Fibroblast of villous mesenchyme (primary cell): ENCODE measurements around the gene XDH. TPM values are rescaled to one million over a fixed set of nuclear protein-coding genes. Genes with fewer than 3 reads are reported as not detected.

Source experiments
- DNase-seq: peaks from one replicate; pipeline ENCODE4 v3.0.0-alpha.2; 2010; ENCODE audit warnings: low read depth
- H3K4me3 ChIP-seq: 2 replicates; pipeline ENCODE4 v1.5.1; 2011; ENCODE audit warnings: low read depth, mild to moderate bottlenecking, low read length
- total RNA-seq: library from RNA; depleted of rRNA; stranded (reverse); fragments of >200 nt; gene quantifications from 2 replicates; pipeline ENCODE4 v1.2.3, GENCODE V29; 2012
- TF ChIP-seq, protein P1 (sequence below): IDR thresholded peaks from 2 replicates; pipeline ENCODE4 v1.5.1; 2012; ENCODE audit warnings: low read depth, mild to moderate bottlenecking, low read length; ENCODE audit not compliant: insufficient read depth

The XDH gene
- 0.32 and 0.43 TPM in 2 replicates for total RNA-seq

DNA sequence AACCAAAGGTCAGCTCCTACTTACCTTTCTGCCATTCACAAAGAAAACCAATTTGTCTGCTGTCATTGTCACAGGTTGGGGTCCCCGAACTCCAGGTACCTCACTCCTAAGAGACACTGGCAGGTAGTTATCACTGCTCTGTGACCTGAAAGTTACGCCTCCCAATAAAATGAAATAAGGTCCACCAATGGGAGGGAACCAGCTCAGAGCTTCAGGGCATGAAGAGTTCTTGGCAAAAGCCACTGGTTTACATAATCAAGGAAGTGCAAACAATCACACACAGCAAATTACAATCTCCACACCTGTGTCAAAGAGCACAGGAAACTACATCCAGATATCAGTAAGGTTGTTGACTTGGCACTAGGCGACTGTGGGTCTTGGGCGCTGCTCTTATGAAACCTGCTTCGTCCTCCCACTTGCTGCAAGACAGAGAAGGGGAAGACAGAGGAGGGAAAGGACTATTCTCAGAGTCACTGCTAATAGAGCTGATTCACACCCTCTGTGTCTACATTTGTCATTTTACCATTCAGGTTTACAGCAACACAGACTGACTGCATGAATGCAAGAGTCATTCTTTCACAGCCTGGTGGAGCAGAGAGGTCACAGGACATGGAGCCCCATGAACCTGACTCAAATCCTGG is at the start of gene XDH:
Gene XDH (minus strand): TSS at position 142 of the 641 bp plus-strand sequence. CDS start 76 bp downstream, at position 66.
- no peak for DNase-seq
- TF ChIP-seq, protein P1, sequence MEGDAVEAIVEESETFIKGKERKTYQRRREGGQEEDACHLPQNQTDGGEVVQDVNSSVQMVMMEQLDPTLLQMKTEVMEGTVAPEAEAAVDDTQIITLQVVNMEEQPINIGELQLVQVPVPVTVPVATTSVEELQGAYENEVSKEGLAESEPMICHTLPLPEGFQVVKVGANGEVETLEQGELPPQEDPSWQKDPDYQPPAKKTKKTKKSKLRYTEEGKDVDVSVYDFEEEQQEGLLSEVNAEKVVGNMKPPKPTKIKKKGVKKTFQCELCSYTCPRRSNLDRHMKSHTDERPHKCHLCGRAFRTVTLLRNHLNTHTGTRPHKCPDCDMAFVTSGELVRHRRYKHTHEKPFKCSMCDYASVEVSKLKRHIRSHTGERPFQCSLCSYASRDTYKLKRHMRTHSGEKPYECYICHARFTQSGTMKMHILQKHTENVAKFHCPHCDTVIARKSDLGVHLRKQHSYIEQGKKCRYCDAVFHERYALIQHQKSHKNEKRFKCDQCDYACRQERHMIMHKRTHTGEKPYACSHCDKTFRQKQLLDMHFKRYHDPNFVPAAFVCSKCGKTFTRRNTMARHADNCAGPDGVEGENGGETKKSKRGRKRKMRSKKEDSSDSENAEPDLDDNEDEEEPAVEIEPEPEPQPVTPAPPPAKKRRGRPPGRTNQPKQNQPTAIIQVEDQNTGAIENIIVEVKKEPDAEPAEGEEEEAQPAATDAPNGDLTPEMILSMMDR = no peak
- H3K4me3 ChIP-seq = no peak within 1 kb of the TSS

DNA sequence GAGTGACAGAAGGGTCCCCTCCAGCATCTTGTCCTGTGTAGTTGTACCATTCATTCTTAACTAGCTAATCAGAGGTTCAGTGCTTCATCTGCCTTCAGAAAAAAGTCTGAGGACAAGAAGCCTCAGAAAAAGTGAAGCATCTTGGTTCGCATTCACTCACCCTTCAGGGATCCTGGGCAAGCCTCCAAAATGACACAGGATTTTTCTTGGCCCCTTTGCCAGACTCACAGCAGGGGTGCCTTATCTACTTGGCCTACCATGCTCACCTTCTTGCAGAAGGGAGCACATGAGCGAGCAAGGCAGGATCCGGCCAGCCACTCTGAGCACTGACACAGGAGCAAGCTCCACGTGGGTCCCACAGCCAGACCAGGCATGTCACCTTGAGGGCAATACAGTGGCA is 43.1 kb upstream of the XDH start:
- no peak for DNase-seq
- TF ChIP-seq, protein P1 = no peak
- no peak overlapping the region for H3K4me3 ChIP-seq

DNA sequence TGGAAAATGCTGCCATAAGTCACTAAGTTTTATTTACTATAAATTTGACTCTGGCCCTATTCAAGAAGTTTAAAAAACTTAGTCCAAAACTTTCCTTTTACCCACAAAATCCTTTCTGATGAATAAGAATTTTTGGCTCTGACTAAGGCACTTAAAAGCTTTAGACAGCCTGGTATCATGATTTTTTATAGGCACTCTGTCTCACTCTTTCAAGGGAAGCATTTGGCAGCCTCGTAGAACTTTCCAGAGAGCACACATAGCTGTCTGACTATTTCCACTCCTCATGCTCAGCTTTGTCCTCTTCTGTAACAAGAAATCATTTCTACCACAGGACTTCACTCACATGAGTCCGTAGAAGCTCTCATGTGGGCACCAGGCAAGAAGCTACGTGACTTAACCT is 32.3 kb upstream of the XDH start:
- TF ChIP-seq, protein P1 = no peak
- no peak overlapping the region for H3K4me3 ChIP-seq
- DNase-seq = no peak

DNA sequence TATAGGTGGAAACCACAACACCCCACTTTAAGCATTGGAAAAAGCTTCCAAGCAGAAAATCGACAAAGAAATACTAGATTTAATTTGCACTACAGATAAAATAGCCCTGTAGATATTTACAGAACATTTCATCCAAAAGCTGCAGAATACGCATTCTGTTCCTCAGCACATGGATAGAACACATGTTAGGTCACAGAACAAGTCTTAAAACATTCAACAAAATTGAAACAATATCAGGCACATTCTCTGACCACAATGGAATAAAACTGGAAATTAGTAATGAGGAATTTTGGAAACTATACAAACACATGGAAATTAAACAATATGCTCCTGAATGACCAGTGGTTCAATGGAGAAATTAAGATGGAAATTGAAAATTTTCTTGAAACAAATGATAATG is 27.8 kb upstream of the XDH start:
- H3K4me3 ChIP-seq = no peak overlapping the region
- DNase-seq = no peak
- TF ChIP-seq, protein P1 = no peak

DNA sequence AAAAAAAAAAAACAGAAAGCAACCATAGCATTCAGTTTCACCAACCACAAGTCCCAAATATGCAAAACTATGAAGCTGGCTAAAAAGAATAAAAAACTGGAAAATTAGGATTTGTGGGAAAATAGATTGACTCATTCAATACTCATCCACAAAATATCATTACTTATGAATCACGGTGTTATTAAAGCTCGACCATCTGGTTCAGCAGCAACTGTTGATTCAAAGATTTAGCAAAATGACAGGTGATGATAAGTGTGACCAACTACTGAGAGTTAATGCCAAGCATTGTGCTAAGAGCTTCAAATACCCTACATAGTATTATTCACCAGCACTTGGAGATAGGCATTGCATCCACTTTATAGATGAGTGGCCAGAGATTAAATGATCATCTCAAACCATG is 26.2 kb upstream of the XDH start:
- TF ChIP-seq, protein P1 = no peak
- DNase-seq = peak; percentile 7
- H3K4me3 ChIP-seq = no peak overlapping the region

DNA sequence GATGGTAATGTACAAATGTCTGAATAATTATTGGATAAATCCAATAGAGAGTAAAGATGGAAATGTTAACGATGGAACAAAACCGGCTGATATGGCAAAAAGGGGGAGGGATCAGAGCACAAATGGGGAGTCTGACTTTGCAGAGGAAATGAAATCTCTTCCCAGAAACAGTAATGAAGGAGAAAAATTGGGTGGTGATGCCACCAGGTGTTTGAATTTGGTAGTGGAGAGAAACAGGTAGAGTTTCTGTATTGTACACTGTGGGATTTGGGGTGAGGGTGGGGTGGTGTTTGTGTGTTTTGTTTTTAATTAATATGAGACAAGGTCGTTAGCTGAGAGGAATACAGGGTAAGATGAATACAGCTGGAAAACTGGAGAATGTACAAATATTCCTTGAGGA is 20.4 kb upstream of the XDH start:
- TF ChIP-seq, protein P1 = peak; percentile 36
- DNase-seq = no peak
- H3K4me3 ChIP-seq = no peak overlapping the region

DNA sequence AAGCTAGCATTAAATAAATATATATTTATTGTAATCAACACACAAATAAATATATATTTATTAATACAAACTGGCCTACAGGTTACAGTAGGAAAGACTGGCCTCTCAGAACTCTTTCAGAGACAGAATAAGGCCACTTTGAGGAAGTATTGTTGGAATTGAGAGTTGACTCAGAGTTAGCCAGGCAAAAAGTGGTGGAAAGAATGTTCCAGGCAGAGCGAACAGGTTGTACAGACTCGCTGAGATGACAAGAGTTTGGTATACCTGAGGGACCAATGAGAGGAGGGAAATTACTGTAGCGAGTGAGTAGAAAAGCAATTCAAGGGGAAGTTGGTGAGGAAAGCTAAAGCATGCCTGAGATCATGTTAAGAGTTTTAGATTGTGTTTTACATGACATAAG is 19.0 kb upstream of the XDH start:
- TF ChIP-seq, protein P1 = no peak
- no peak for DNase-seq

More for the DNA sequence above, 19.0 kb upstream of the XDH start:
- no peak overlapping the region for H3K4me3 ChIP-seq
